ENCODE data around the gene BIN1.
A peak's percentile ranks its signal among the peaks of the same experiment; 100 is the strongest.

Gene BIN1

DNA sequence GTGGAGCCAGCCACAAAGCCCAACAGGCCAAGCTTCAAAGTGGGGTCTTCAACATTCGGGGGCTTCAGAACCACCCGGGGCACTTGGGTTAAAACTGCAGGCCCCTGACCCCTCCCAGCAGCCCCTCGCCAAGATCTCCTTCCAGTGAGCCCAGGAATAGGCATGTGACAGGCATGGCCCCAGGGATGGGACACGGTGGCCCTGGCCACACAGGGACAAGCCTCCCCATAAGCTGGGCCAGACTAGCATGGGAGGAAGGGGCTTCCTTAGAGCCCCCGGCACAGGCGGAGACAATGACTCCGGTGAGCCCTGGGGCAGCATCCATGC, 52.4 kb downstream of the BIN1 start:
- no peaks in the 10 kb centered on the region for H3K9me3 Mint-ChIP-seq
- H3K4me1 Mint-ChIP-seq (ENCODE audit: low read depth): no peaks in the 10 kb centered on the region
- no peak for DNase-seq (ENCODE audit: low spot score)
- no peaks in the 10 kb centered on the region for H3K27me3 Mint-ChIP-seq (ENCODE audit: low read depth)
- peaks cover 12% of the 10 kb centered on the region for H3K36me3 Mint-ChIP-seq (ENCODE audit: low read depth)
- no peak overlapping the region for H3K27ac Mint-ChIP-seq
- H3K4me3 Mint-ChIP-seq: no peak overlapping the region

- H3K27ac Mint-ChIP-seq: no peak overlapping the region
- no peaks in the 10 kb centered on the region for H3K9me3 Mint-ChIP-seq
- no peaks in the 10 kb centered on the region for H3K27me3 Mint-ChIP-seq (ENCODE audit: low read depth)
- DNase-seq (ENCODE audit: low spot score): no peak
- H3K4me1 Mint-ChIP-seq (ENCODE audit: low read depth): no peaks in the 10 kb centered on the region
- peaks cover 11% of the 10 kb centered on the region for H3K36me3 Mint-ChIP-seq (ENCODE audit: low read depth)
- no peak overlapping the region for H3K4me3 Mint-ChIP-seq
Measured at GRCh38 chr2:127053731-127054603, 53.0 kb downstream of the BIN1 start.

DNA sequence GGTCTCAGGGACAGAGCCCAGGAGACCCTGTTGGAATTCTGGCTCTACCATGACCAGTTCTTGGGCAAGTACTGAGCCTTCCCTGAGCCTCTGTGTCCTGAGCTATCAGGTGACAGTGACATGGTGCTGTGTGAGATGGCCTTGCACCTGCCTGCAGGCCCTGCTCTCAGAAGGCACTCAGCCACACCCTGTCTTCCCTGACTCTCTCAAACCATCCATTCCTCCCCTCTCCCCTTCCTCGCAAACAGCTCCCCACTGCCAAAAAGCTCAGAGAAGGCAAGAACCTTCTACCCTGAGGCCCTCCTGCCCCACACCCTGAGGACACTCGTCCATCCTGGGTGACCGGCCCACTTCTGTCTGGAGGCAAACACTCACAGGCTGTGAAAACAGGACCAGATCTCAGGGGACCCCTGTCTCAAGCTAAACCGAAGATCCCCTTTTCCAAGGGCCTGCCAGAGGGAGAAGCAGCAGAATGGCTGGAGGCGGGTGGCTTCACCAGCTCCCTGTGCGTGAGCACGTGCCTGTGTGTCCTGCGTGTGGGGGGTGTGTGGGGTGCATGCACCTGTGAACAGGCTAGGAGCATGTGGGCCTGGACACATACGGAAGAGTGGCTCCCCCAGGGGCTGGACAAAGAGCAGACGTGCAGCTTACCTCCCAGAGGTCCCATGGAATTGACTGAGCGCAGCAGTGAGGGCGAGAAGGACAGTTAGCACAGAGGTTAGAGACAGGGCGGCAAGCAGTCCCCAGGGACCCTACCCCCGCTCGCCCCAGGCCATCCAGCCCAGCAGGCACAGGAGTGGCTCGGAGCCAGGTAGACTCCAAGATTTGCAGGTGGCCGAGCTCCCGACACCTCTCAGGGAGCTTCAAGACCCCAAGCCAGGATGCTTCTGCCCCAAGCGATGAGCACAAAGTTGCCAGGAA, 53.9 kb downstream of the BIN1 start:
- no peak overlapping the region for H3K4me3 Mint-ChIP-seq
- H3K4me1 Mint-ChIP-seq (ENCODE audit: low read depth): no peaks in the 10 kb centered on the region
- no peak for DNase-seq (ENCODE audit: low spot score)
- H3K27me3 Mint-ChIP-seq (ENCODE audit: low read depth): no peaks in the 10 kb centered on the region
- peaks cover 12% of the 10 kb centered on the region for H3K36me3 Mint-ChIP-seq (ENCODE audit: low read depth)
- no peak overlapping the region for H3K27ac Mint-ChIP-seq
- H3K9me3 Mint-ChIP-seq: no peaks in the 10 kb centered on the region

- DNase-seq (ENCODE audit: low spot score): no peak
- Mint-ChIP-seq H3K9me3 (no peaks in the 10 kb centered on the region), H3K4me1 (ENCODE audit: low read depth) (no peaks in the 10 kb centered on the region), H3K27ac (no peak overlapping the region), H3K4me3 (no peak overlapping the region), H3K27me3 (ENCODE audit: low read depth) (no peaks in the 10 kb centered on the region), H3K36me3 (ENCODE audit: low read depth) (peaks cover 15% of the 10 kb centered on the region)
Measured at GRCh38 chr2:127052057-127052770, 54.7 kb downstream of the BIN1 start.

GRCh38 chr2:127051116-127052056, 55.6 kb downstream of the BIN1 start:
- H3K9me3 Mint-ChIP-seq: no peaks in the 10 kb centered on the region
- no peak overlapping the region for H3K4me3 Mint-ChIP-seq
- no peaks in the 10 kb centered on the region for H3K4me1 Mint-ChIP-seq (ENCODE audit: low read depth)
- DNase-seq (ENCODE audit: low spot score): no peak
- no peak overlapping the region for H3K27ac Mint-ChIP-seq
- peaks cover 16% of the 10 kb centered on the region for H3K36me3 Mint-ChIP-seq (ENCODE audit: low read depth)
- H3K27me3 Mint-ChIP-seq (ENCODE audit: low read depth): no peaks in the 10 kb centered on the region

DNA sequence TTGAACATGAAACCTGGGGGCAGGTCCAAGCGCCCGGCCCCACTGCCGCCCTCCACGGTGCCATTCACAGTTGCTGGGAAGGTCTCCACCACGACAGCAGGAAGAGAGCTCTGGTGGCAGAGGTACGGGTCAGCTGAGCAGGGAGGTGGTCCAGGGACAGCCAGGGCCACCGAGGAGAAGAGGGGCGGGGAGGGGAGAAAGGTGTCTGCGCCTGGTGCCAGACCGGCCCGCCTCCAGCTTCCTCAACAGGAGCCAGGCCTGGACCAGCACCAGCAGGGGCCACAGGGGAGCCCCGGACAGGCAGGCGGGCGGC, 56.2 kb downstream of the BIN1 start:
- no peak for DNase-seq (ENCODE audit: low spot score)
- no peak overlapping the region for H3K27ac Mint-ChIP-seq
- H3K27me3 Mint-ChIP-seq (ENCODE audit: low read depth): no peaks in the 10 kb centered on the region
- no peak overlapping the region for H3K4me3 Mint-ChIP-seq
- H3K36me3 Mint-ChIP-seq (ENCODE audit: low read depth): peaks cover 12% of the 10 kb centered on the region
- no peaks in the 10 kb centered on the region for H3K4me1 Mint-ChIP-seq (ENCODE audit: low read depth)
- H3K9me3 Mint-ChIP-seq: no peaks in the 10 kb centered on the region

- no peaks in the 10 kb centered on the region for H3K27me3 Mint-ChIP-seq (ENCODE audit: low read depth)
- peak; percentile 32 for DNase-seq (ENCODE audit: low spot score)
- H3K4me1 Mint-ChIP-seq (ENCODE audit: low read depth): no peaks in the 10 kb centered on the region
- H3K9me3 Mint-ChIP-seq: no peaks in the 10 kb centered on the region
- H3K4me3 Mint-ChIP-seq: no peak overlapping the region
- peak overlapping the region; percentile 55 for H3K27ac Mint-ChIP-seq
- H3K36me3 Mint-ChIP-seq (ENCODE audit: low read depth): peaks cover 12% of the 10 kb centered on the region
Measured at GRCh38 chr2:127049927-127050802, 56.8 kb downstream of the BIN1 start.

- no peaks in the 10 kb centered on the region for H3K4me1 Mint-ChIP-seq (ENCODE audit: low read depth)
- no peaks in the 10 kb centered on the region for H3K9me3 Mint-ChIP-seq
- H3K36me3 Mint-ChIP-seq (ENCODE audit: low read depth): peaks cover 12% of the 10 kb centered on the region
- no peak overlapping the region for H3K4me3 Mint-ChIP-seq
- H3K27me3 Mint-ChIP-seq (ENCODE audit: low read depth): no peaks in the 10 kb centered on the region
- no peak overlapping the region for H3K27ac Mint-ChIP-seq
- no peak for DNase-seq (ENCODE audit: low spot score)
Measured at GRCh38 chr2:127048969-127049897, 57.7 kb downstream of the BIN1 start.

DNA sequence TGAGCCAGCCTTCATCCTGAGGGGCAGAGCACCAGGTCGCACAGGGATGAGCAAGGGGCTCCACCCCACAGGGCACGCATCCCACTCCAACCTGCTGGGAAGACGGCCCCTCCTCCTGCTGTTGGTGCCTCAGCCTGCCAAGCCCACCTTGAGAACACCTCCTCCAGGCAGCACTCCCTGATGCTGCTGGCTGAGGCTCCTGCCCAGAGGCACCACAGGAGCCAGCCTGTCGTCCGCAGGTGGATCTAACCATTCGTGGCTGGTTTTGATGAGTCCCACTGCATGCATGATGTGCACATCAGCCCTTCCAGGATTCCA, 58.4 kb downstream of the BIN1 start:
- DNase-seq (ENCODE audit: low spot score): no peak
- no peaks in the 10 kb centered on the region for H3K9me3 Mint-ChIP-seq
- H3K27ac Mint-ChIP-seq: no peak overlapping the region
- no peak overlapping the region for H3K4me3 Mint-ChIP-seq
- peaks cover 12% of the 10 kb centered on the region for H3K36me3 Mint-ChIP-seq (ENCODE audit: low read depth)
- H3K27me3 Mint-ChIP-seq (ENCODE audit: low read depth): no peaks in the 10 kb centered on the region
- H3K4me1 Mint-ChIP-seq (ENCODE audit: low read depth): no peaks in the 10 kb centered on the region

DNA sequence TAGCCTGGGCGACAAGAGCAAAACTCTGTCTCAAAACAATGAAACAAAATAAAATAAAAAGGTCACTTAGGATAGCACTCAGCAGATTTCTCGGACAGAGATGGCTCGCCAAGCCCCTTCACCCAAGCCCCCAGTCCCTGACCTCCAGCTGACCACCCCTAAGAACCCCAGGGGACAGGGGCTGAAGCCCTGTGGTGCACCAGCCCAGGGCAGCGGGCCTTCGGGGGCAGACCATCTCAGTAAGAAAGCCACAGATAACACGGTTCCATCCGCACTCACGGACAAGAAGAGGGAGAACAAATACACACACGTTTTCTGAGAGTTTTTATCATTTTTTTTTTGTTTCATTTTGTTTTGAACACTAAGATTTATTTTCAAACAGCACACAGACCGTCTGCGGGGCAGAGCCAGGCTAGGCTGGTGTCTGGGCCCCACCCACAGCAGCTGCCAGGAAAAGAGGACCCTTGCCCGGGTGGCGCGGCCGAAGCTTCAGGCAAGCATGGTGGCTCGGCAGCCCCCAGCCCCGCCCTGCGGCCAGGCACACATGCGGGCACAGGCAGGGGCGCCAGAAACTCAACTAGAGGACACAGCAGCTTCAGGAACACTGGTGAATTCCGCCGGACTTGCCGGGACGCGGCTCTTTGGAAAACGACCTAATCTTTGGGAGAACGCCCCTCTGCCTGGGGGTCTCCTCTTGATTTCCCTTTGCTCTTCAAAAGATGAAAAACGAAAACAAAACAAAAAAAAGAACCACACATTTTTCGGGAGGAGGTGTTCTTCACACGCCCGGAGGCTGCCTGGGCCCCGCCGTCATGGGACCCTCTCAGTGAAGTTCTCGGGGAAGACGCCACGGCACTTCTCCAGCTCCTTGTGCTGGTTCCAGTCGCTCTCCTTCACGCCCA, 59.0 kb downstream of the BIN1 start:
- Mint-ChIP-seq H3K9me3 (no peaks in the 10 kb centered on the region), H3K27me3 (ENCODE audit: low read depth) (no peaks in the 10 kb centered on the region), H3K27ac (no peak overlapping the region), H3K36me3 (ENCODE audit: low read depth) (peaks cover 12% of the 10 kb centered on the region), H3K4me3 (no peak overlapping the region), H3K4me1 (ENCODE audit: low read depth) (no peaks in the 10 kb centered on the region)
- DNase-seq (ENCODE audit: low spot score): no peak

GRCh38 chr2:127047054-127047453, 59.9 kb downstream of the BIN1 start:
- H3K4me1 Mint-ChIP-seq (ENCODE audit: low read depth): no peaks in the 10 kb centered on the region
- H3K27ac Mint-ChIP-seq: no peak overlapping the region
- peaks cover 12% of the 10 kb centered on the region for H3K36me3 Mint-ChIP-seq (ENCODE audit: low read depth)

More at GRCh38 chr2:127047054-127047453, 59.9 kb downstream of the BIN1 start:
- DNase-seq (ENCODE audit: low spot score): no peak
- Mint-ChIP-seq H3K4me3 (no peak overlapping the region), H3K9me3 (no peaks in the 10 kb centered on the region), H3K27me3 (ENCODE audit: low read depth) (no peaks in the 10 kb centered on the region)
